ENCODE results near the gene OR5B2. TPM values are rescaled to one million over a fixed set of nuclear protein-coding genes. Genes with fewer than 3 reads are reported as not detected.

OR5B2 gene
- not detected for total RNA-seq

DNA sequence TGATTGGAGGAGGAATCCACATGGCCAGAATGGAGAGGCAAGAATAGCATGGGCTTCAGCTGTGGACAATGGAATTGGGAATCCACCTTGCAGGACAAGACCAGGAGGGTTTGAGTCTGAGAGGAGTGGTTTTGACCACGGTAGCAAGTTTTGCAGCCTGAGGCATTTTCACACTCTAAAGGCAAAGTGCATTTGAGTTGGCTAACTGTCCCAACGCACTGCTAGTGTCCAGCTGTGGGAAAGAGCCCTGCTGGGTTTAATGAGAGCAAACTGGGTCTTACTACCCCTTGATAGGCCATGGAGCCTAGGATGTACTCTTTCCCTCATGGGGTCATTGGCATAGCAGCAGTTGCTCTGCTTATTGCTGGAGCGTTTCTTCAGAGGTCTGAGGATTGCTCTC, at the start of gene OR5B2:
Gene OR5B2, minus strand, starts transcription at position 101 of the 400 bp plus-strand sequence. CDS start 4,860 bp downstream, outside the sequence.
- TF ChIP-seq, protein P1, sequence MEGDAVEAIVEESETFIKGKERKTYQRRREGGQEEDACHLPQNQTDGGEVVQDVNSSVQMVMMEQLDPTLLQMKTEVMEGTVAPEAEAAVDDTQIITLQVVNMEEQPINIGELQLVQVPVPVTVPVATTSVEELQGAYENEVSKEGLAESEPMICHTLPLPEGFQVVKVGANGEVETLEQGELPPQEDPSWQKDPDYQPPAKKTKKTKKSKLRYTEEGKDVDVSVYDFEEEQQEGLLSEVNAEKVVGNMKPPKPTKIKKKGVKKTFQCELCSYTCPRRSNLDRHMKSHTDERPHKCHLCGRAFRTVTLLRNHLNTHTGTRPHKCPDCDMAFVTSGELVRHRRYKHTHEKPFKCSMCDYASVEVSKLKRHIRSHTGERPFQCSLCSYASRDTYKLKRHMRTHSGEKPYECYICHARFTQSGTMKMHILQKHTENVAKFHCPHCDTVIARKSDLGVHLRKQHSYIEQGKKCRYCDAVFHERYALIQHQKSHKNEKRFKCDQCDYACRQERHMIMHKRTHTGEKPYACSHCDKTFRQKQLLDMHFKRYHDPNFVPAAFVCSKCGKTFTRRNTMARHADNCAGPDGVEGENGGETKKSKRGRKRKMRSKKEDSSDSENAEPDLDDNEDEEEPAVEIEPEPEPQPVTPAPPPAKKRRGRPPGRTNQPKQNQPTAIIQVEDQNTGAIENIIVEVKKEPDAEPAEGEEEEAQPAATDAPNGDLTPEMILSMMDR (IDR thresholded peaks at IDR 0.05), result no peak
- DNase-seq (ENCODE audit: low spot score) (no peak), ATAC-seq (ENCODE audit: low FRiP score) (no peak)

DNA sequence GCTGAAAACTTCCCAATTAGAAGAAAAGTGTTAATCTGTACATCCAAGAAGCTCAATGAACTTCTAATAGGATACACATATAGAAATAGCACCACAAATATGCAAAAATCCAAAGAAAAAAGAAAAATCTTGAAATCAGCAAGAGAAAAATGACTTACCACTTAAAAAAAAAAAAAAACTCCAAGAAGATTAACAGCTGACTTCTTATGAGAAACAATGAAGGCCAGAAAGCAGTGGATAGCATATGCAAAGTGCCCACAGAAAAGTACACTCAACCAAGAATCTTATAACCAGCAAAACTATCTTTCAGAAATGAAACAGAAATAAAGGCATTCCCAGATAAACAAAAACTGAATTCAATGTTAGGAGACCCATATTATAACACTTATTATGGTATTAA, 44.0 kb upstream of the OR5B2 start:
- ATAC-seq (ENCODE audit: low FRiP score), result no peak
- no peak for DNase-seq (ENCODE audit: low spot score)
- TF ChIP-seq, protein P1 (IDR thresholded peaks at IDR 0.05), result no peak

DNA sequence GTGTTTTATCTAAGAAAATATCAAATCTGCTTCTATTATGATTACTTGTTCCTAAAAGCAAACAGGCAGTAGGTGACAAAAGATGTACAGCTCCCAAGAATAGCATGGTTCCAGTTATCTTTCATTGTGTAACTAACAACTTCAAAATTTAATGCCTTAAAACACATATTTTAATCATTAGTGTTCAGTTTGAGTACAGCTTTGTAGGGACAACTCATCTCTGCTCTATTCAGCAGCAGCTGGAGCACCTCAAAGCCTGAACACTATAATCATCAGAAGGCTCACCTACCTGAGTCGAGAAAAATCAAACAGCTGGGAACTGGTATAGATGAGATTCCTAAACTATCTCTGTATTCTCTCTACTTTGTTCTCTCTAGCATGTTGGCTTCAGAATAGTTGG, 38.4 kb upstream of the OR5B2 start:
- DNase-seq (ENCODE audit: low spot score) (no peak), ATAC-seq (ENCODE audit: low FRiP score) (no peak)
- TF ChIP-seq, protein P1 (IDR thresholded peaks at IDR 0.05), result no peak

DNA sequence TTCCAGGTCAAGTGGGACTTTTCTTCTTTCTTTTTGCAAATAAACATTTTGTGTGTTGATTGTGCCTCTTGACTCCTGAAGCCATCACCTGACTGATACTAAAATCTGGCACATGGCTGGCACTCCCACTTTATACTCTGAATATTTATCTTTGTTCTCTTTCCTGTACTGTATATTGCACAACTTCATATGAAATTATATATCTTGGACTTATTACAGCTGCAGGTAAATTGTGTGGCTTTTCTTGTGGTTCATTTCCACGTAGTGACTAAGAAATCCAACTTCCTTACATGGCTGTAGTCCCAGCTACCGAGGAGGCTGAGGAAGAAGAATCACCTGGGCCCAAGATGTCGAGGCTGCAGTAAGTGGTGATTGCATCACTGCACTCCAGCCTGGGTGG, 37.8 kb upstream of the OR5B2 start:
- ATAC-seq (ENCODE audit: low FRiP score), result no peak
- TF ChIP-seq, protein P1 (IDR thresholded peaks at IDR 0.05), result no peak

DNA sequence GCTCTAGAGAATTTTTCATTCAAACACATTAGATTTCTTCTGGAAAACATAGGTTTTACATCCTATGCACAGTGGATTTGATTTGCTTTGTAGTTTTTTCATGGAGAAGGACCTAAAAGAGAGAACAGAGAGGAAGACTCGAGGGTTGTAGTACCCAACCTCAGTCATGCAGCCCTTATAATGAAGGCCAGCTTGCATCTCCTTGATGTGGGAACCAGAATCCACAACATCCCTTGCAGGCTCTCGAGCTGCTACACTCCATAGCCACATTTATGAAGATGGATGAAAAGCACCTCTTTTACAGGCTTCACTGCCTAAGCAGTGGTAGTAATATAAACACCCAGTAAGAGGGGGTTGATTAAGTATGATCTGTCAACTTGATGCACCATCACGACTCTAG, 23.7 kb upstream of the OR5B2 start:
- no peak for ATAC-seq (ENCODE audit: low FRiP score)
- TF ChIP-seq, protein P1 (IDR thresholded peaks at IDR 0.05), result no peak
- DNase-seq (ENCODE audit: low spot score), result no peak

More for the DNA sequence above, 37.8 kb upstream of the OR5B2 start:
- DNase-seq (ENCODE audit: low spot score), result no peak

DNA sequence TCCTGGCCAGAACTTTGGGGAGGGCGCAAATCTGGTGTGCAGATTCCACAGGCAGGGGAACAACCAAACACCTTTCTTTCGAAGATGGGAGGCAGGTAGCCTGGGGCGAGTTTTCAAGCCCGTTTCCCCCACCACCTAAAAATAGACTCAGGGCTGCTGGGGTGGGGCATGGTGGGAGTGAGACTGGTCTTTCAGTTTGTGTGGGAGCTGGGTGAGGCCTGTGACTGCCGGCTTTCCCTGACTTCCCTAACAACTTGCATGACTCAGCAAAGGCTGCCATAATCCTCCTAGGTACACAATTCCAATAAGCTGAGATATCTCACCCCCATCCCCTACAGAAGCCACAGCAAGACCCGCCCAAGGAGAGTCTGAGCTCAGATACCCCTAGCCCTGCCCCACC, 18.4 kb upstream of the OR5B2 start:
- TF ChIP-seq, protein P1 (IDR thresholded peaks at IDR 0.05), result no peak
- ATAC-seq (ENCODE audit: low FRiP score) (no peak), DNase-seq (ENCODE audit: low spot score) (no peak)

DNA sequence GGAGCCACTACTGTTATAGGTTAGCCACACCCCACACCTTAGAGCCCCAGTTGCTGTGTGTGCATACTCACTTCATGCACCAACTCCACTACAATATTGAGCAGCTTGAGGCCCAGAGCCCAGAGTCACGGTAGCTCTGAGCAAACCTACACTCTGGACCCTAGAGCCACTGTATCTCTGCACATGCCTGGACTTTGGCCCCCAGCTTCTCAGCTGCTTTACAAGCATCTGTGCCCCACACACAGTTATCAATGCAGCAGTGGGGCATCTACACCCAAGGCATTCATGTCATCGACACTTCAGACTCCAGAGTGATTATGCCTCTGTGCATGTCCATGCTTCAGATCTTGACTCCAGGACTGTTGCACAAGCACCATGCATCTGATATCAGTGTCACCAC, 16.4 kb upstream of the OR5B2 start:
- ATAC-seq (ENCODE audit: low FRiP score), result no peak
- TF ChIP-seq, protein P1 (IDR thresholded peaks at IDR 0.05), result no peak
- no peak for DNase-seq (ENCODE audit: low spot score)
